ENCODE data around the gene ZBTB7C.

DNA sequence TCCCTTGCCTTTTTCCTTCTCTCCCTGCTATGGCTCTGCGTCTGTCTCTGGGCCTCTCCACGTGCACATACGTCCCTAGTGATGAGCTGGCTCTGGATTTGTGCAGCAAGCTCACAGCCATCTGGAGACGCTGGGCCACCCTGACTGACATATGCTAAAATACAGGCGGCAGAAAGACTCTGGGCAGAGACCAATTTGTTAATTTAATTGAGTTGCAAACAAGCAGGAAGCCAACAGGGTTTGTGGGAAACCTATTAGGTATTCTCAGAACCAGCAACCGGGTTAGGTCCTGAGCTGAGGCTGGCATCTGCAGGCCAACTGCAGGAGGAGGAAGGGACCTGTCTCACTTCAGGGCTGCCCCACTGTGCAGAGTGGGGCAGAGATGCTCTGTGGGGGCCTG, 425.2 kb downstream of the ZBTB7C start:
- TF ChIP-seq, protein P1, sequence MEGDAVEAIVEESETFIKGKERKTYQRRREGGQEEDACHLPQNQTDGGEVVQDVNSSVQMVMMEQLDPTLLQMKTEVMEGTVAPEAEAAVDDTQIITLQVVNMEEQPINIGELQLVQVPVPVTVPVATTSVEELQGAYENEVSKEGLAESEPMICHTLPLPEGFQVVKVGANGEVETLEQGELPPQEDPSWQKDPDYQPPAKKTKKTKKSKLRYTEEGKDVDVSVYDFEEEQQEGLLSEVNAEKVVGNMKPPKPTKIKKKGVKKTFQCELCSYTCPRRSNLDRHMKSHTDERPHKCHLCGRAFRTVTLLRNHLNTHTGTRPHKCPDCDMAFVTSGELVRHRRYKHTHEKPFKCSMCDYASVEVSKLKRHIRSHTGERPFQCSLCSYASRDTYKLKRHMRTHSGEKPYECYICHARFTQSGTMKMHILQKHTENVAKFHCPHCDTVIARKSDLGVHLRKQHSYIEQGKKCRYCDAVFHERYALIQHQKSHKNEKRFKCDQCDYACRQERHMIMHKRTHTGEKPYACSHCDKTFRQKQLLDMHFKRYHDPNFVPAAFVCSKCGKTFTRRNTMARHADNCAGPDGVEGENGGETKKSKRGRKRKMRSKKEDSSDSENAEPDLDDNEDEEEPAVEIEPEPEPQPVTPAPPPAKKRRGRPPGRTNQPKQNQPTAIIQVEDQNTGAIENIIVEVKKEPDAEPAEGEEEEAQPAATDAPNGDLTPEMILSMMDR (IDR thresholded peaks at IDR 0.05; ENCODE audit: control extremely low read depth in 1 of 3, insufficient read depth in 1 of 3, low read depth in 1 of 3, low read length in 3 of 3): no peak
- TF ChIP-seq EP300 (IDR thresholded peaks at IDR 0.05; ENCODE audit: borderline replicate concordance in 1 of 2, low read depth in 2 of 2, low read length in 2 of 2): no peak
- no peak for TF ChIP-seq POLR2AphosphoS5 (IDR thresholded peaks at IDR 0.05; ENCODE audit: low read depth, low read length)
- no peak for TF ChIP-seq BRCA1 (IDR thresholded peaks at IDR 0.05; ENCODE audit: low read depth, low read length)
- no peak for TF ChIP-seq BCL11A (IDR thresholded peaks at IDR 0.05; ENCODE audit: low read depth in 2 of 2, low read length in 2 of 2)
- no peak for TF ChIP-seq SIN3A (conservative IDR thresholded peaks at IDR 0.05 in 1 of 2, IDR thresholded peaks at IDR 0.05 in 1 of 2; ENCODE audit: low read depth in 1 of 2, low read length in 2 of 2)
